GM18867 (cell line): ENCODE data around the gene PURA.

Experiments
- ATAC-seq: cut with Tn5 transposase; IDR thresholded peaks from one replicate; pipeline ENCODE4 v1.9.1; 2021; ENCODE audit warnings: mild to moderate bottlenecking, moderate library complexity; ENCODE audit not compliant: unreplicated experiment

The PURA gene

DNA sequence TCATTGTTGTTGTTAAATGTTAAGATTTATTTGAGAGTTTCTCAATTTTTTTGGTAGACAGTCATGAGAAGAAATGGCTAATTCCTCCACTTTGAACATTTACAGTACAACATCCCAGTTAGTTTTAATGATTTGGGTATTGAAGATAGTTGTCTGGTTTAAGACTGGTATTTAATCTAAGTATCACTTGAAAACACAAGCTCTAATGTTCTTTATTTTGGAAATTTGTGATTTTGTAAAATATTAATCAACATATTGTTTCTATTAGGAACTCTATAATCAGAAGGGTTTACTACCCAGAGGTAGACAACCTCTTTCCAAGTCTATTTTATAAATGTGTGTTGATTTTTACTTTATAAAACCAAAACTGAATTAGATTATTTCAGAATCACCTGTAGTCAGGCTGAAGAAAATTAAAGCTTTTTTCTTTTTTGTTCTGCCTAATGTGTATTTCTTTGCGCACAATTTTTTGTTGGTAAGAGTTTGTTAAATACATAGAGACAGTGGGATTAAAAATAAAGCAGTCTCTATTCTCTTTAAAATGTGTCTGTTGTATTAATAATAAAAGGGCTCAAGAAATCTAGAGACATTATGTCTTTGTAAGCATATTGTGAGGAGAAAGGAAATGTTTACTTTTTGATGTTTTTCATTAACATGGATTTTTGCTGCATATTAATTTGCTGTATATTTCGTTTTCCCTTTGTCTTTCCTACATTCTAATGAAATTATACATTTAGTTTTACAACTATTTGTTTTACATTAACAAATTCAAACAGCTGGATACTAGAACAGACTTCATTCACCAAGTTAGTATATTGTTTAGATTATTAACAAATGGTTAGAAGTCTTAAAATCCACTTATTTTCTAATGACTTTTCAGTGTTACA, 3.9 kb upstream of the PURA start:
- ATAC-seq = no peak

DNA sequence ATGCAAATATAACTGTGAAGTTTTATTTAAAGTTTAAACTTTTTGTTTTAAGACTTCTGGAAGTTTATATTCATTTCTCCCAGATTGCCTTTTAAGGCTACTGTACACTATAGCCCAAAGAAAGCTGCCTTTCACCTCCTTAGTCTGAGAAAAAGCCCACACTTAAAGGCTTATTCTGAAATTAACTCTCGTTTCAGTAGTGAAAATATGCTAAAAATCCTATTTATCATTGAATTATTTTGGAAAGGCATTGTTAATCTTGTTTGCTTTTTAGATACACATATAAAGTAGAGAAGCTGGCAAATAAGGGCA, 3.3 kb upstream of the PURA start:
- no peak for ATAC-seq

DNA sequence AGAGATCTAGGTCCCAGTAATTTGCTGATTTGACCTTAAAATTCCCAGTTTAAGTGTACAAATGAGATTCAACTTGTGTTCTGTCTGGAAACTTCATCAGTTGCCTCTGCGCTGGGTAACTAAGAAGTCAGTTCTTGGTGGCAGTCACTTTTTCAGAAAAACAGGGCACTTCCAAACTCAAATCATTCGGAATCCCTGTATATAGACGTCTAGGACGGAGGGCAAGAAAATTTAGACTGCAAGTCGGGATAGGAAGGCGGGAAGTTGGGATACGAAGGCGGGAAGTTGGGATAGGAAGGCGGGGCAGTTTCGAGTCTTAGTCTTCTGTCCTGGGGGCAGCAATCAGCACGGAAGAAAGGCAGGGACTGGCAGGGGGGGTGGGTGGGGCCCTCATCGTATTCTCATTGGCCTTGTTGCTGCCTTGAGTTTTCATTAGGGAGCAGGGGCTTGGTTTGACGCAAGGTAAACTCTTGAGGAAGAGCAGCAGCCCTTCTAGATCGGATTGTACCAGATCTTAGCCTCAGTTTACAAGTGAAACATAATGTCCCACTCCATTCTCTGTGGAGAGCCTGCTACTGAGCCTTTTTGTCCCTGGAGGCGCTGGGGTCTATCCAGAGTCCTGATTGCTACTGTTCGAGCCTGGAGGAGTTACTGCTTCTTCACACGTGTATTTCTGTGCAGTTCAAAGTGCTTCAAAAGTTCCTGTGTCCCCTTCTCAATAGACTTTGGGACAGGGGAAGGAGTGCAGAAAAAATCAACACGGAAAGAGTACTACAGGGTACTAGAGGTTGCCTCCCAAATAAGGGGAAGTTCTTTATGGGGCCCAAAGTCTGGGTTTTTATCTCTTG, 2.7 kb upstream of the PURA start:
- ATAC-seq = no peak

DNA sequence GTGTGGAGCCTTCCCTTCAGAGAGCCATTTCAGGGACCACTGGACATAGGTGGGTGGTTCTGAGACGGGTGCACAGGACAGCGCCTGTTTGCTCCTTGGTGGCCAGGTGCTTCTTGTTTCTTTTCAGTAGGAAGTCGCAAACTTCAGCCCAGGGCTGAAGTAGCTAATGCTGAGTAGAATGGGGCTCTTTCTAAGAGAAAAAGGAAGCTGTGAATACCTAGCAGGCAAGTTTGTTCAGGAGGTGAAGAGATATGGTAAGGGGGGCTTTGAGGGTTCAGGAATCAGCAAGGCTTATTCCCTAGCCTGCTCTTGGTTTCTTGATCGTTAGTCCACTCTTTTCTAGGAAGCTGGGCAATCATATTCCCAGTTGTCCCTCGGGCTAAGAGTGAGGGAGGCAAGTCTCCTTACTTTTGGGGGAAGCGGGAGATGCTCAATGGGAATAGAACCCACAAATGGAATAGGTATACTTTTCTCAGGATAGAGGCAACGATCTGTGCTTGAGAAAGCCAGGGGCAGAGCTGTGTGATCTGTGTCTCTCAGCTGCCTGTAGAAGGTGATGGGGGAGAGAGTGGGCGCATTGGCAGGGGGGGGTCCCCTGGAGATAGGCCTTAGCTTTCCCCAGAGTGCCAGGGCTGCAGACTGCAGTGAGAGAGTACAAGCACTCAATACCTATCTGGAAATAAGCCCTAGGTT, 1.9 kb upstream of the PURA start:
- ATAC-seq = no peak

DNA sequence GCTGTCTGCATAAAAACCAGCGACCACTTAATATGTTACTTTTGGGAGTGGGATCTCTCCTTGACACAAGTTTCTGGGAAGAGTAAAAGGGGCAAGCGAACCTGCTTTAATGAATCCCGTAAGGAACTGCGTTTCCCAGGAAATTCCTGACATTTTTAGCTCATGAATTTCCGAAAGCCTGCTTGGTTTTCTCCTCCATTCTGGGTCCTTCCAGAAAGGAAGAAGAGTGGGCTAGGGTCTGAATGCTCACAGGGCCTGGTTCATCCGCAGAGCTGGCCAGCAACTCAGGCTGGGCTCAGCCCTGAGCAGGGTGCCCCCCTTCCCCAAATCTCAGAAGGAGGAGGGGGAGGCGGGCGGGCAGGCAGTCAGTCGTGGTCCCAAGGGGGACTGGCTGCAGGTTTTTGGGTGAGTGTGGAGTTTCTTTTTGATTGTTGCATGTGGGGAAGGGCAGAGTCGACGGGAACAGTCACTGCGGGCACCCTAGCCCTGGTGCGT, 1.2 kb upstream of the PURA start:
- ATAC-seq = no peak

DNA sequence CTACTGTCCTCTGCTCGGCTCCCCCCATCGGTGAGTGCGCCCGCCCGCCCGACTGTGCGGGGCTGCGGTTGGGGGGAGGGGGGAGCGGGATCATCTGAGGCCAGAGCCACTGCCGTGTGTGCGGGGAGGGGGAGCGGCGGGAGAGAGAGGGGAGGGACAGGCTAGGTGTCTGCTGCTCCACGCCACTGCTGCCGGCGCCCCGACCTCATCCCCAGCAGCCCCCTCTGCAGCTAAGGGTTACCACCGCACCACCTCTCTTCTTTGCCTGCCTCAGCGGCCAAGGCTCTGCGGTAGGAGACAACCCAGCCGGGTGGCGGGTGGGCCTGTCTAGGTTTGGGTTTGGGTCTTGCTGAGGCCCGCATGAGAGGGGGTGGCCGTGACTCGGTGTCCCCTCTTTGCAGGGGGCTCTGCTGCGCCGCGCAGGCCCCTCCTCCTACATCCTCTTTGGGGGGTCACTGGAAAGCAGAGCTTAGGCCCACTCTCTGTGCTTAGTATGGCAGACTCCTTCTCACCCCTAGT, 670 bp upstream of the PURA start:
- no peak for ATAC-seq

DNA sequence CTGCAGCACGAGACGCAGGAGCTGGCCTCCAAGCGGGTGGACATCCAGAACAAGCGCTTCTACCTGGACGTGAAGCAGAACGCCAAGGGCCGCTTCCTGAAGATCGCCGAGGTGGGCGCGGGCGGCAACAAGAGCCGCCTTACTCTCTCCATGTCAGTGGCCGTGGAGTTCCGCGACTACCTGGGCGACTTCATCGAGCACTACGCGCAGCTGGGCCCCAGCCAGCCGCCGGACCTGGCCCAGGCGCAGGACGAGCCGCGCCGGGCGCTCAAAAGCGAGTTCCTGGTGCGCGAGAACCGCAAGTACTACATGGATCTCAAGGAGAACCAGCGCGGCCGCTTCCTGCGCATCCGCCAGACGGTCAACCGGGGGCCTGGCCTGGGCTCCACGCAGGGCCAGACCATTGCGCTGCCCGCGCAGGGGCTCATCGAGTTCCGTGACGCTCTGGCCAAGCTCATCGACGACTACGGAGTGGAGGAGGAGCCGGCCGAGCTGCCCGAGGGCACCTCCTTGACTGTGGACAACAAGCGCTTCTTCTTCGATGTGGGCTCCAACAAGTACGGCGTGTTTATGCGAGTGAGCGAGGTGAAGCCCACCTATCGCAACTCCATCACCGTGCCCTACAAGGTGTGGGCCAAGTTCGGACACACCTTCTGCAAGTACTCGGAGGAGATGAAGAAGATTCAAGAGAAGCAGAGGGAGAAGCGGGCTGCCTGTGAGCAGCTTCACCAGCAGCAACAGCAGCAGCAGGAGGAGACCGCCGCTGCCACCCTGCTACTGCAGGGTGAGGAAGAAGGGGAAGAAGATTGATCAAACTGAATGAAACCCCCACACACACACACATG, 654 bp downstream of the PURA start:
- peak; percentile 39 for ATAC-seq

DNA sequence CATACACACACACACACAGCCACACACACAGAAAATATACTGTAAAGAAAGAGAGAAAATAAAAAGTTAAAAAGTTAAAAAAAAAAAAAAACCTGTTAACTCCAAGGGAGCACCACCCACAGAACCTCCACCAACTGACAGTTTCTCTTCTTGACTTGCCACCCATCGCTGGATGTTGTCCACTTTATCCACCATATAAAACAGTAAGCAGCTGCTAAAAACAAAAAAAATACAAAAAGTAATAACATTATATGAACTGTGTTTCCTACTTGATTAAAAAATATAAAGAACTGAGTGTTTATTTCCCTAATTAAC, 1.2 kb downstream of the PURA start:
- ATAC-seq = no peak

DNA sequence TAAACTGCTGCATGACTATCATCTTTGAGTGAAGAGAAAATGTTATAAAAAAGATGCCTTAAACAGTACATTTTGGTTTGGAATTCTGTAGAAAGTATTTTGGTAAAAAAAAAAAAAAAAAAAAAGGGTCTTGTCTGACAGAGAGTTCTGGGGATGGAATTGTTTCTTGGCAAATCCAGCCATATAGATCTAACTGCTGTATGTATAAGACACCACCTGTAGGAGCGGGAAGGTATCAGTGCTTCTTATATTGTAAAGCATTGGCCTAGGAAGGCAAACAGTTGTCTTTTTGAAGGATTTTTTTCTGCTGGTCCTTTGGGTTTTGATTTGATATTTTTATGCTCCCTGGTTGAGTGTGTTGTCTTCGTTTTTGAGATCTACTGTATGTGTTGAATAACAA, 2.8 kb downstream of the PURA start:
- no peak for ATAC-seq

DNA sequence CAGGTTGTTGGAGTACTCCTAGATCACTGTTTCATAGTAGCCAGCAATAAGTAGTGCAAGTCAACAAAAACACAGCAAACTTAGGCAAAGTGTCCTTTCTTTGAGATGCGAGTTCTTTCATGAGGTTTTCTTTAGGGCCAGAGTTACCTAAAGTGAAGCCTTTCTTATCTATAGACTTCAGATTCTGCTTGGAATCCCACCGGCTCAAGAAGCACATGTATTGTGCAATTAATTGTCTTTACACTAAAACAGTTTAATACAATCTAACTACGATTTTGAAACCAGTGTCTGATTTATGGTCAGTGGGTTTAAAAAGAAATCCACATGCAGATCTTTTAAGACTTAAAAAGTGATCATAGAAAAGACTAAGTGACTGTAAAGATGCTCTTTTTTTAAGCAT, 3.6 kb downstream of the PURA start:
- no peak for ATAC-seq

DNA sequence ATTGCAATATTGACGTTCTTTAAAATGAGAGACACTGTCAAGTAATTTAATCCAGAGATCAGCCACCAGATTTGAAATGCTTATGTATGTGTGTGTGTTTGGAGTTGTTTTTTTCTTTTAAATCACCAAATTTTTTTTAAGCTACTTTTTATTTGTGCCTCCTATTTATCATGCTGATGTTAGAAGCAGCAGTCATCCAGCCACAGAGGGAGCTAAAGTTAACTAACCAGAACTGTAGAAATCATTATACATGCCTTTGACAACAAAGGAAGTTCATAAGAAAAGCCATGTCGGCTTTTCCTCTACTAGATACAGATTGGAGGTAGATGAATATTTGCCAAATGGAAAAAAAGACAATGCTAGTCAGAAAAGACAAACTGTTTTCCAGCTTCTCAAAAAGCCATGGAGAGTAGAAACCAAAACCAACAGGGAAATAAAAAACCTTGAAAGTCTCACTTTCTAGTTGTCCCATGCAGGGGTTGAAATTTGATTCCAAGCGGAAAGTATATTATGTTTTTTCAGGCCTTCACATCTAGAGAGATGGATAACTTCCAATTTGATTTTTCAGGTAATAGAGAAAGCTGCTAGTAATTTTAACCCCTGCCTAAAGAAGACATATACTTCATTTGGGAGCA, 4.5 kb downstream of the PURA start:
- no peak for ATAC-seq

DNA sequence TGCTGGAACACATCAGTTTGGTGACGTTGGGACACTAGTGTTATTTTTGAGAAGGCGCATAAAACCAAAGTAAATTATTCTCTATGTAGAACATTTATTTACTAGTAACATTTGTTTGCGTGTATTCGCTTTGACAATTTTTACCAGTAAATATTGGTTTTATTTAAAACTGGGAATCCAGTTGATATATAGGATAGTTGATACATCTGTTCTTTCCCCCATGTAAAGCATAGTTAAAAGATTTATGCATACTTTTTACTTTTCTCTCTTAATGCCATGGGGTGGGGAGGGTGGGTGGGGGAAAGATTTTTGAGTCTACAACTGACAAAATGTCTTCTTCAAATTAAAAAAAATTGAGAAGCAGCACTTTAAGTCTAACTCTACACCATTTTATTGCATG, 11.7 kb downstream of the PURA start, which contains the start of gene IGIP:
Gene IGIP, plus strand, starts transcription at position 301 of the 400 bp plus-strand sequence. CDS start 2,540 bp downstream, outside the sequence.
- ATAC-seq = no peak

DNA sequence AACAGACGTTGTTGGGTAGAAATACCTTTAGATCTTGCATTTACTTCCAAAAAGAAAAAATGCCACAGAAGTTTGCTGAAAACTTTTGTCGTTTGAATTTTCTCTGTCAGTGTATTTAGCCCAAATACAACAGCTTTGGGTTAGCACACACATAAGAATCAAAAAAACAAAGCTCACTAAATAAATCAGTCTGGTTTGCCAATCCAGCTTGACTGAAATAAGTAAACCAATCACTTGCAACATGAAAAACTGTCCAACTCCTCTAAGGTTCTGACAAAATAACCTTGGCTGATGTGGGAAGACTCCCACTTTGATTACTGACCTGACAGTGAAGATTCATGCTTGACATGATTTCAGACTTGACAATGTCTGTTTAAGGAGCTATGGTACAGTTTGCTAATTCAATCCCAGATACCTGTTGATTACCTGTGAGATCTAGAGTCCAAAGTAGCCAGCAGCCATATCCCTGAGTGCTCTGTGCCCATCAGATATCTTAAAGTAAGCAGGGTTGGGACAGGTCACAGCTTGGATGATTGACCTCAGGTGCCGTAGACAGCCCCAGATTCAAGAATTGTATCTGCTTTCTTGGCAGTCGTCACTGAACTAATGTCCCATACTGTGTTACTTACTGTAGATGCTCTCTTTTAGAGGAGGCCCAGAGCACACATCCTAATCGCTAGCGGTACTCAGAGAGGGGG, 12.6 kb downstream of the PURA start:
- ATAC-seq = no peak

DNA sequence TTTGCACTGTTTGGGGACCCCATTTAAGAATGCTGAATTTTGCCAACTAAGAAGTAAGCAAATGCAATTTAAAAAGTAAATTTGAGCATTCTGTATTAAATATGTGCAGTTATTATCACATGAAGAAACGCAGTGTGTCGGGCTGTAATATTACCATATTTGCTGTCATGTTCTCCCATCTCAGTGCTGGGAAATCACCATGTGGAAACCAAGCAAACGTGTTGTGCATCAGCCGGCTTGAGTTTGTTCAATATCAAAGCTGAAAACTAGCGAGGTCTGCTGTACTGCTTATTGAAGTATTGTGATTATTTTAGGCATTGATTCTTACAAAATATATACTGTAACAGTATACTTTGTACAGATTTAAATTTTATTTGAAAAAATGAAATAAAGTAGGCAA, 14.5 kb downstream of the PURA start:
- no peak for ATAC-seq

DNA sequence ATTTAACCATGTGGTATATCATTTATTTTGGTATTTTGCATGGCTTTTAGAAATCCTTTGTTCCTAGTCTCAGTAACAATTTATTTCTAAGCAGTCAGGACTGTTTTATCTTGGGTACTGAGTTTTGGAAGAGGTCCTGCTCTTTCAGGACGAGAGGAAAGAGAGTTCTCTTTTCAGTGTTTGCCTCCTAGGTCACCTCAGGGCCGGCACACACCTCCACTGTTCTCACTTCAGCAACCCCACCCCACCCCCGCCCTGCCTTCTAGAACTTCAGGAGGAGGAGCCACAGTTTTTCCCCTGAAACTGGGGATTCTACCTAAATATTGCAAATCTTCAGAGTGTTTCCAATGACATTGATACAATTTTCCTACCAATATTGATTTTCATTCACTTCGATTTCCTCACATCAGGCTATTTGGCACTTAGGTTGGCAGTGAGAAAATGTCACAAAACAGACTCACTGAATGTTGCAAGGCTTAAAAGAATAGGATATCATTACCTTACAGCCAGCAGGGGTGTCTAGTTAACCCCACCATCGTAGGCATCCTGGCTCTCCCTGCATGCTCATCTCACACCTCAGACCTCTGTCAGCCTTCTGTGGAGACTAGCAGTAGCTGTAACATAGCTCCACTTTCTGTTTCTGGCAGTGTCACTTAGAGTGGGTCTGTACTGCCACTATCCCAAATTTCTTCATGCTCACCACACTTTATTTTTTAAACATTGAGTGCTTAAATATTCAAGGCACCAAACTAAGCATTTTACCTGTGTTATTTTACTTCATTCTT, 17.2 kb downstream of the PURA start:
- ATAC-seq = no peak

DNA sequence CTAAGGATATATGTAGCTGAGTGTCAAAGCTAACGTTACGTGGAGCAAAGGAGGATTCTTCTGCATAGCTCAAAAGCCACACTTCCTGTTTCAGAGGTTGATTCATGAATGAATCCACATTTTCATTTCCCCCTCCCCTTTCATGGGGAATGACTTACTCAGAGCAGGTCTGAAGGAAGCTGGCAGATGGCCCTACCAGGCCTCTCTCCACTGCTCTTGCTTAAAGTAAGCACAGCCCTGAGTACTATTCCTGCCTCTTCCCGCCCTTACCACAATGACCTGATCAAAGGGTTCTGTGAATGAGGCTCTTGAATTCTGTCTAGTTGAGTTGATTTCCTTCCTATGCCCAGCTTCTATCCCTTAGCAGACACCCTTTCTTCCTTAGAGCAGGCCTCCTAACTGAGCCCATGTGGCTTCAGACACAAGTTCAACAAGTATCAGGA, 18.1 kb downstream of the PURA start:
- no peak for ATAC-seq

DNA sequence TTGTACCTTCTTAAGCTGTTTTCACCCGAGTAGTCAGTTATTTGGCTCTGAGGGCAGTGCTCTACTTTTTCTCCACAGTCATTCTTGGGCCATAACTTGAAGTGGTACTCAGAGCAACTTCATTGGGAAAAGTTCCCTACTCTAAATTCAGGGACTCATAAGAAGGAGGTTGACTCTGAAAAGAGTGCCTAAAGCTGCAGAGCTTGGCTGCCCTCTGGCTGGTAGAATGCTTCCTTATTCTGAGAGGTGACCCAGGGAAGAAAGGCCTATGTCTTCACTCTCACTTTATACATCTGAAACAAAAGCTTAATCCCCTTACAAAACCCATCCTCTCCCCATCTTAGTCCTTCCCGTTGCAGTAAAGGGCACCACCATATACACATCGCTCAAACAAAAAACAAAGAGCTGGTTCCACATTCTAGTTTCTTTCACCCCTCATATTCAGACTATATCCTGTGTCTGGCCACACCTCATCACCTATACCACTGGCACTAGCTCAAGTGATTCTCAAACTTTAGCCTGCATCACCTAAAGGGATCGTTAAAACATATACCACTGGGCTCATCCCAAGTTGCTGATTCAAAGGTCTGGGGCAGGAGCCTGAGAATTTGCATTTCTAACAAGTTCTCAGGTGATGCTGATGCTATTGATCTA, 19.7 kb downstream of the PURA start:
- no peak for ATAC-seq
